ENCODE data around the gene KRTAP4-8.
"Not testable (repeated sequence)": the region's sequence is repeated elsewhere in the genome, so short reads cannot be mapped to it uniquely, and the experiment has no call there.

DNA sequence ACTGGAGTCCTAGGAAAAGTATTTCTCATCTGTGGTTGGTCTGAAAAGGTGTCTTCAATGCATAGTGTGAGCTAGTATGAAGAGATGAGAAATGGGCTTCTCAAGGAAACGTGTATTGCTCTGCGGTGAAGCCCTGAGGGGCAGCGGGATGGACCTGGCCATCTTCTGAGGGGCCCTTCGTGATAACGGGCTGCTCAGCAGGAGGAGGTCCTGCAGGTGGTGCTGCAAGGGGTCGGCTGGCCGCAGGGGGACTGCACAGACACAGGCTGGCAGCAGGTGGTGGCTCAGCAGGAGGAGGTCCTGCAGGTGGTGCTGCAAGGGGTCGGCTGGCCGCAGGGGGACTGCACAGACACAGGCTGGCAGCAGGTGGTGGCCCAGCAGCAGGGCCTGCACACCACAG lies 43.4 kb downstream of the KRTAP4-8 start:
- TF ChIP-seq, protein P1, sequence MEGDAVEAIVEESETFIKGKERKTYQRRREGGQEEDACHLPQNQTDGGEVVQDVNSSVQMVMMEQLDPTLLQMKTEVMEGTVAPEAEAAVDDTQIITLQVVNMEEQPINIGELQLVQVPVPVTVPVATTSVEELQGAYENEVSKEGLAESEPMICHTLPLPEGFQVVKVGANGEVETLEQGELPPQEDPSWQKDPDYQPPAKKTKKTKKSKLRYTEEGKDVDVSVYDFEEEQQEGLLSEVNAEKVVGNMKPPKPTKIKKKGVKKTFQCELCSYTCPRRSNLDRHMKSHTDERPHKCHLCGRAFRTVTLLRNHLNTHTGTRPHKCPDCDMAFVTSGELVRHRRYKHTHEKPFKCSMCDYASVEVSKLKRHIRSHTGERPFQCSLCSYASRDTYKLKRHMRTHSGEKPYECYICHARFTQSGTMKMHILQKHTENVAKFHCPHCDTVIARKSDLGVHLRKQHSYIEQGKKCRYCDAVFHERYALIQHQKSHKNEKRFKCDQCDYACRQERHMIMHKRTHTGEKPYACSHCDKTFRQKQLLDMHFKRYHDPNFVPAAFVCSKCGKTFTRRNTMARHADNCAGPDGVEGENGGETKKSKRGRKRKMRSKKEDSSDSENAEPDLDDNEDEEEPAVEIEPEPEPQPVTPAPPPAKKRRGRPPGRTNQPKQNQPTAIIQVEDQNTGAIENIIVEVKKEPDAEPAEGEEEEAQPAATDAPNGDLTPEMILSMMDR (IDR thresholded peaks at IDR 0.05): not testable (repeated sequence)
- TF ChIP-seq EZH2 (IDR thresholded peaks at IDR 0.05; ENCODE audit: borderline replicate concordance, insufficient read depth, low read depth, low read length, poor library complexity, severe bottlenecking): not testable (repeated sequence)
